OCI-LY3 (cell line): ENCODE data around the gene STX4.
"Not testable (repeated sequence)": the region's sequence is repeated elsewhere in the genome, so short reads cannot be mapped to it uniquely, and the experiment has no call there.

Experiments
- H2AFZ ChIP-seq: fragments of 200-600, 300-600 bp; shearing (Covaris generic); 2 replicates; pipeline ENCODE4 v1.6.0; 2014; ENCODE audit warnings: antibody characterized with exemption, low read depth, low read length
- H3K27ac ChIP-seq: fragments of 200-600, 300-600 bp; sonication (generic); 2 replicates; pipeline ENCODE4 v1.5.1; 2014; ENCODE audit warnings: mild to moderate bottlenecking, low read length, moderate library complexity, mixed read lengths
- H3K27me3 ChIP-seq: fragments of 200-600, 300-600 bp; sonication (generic); 2 replicates; pipeline ENCODE4 v1.6.1; 2014; ENCODE audit warnings: low read depth, low read length, mixed read lengths
- H3K36me3 ChIP-seq: fragments of 200-600, 300-600 bp; sonication (generic); replicated peaks from 2 replicates; pipeline ENCODE3; 2014; ENCODE audit warnings: low read depth, low read length, mixed read lengths
- H3K4me1 ChIP-seq: fragments of 300-600, 200-600 bp; sonication (generic); 2 replicates; pipeline ENCODE4 v1.6.1; 2014; ENCODE audit warnings: low read length, mixed read lengths
- H3K4me2 ChIP-seq: fragments of 200-600, 300-600 bp; sonication (generic); 2 replicates; pipeline ENCODE4 v1.6.1; 2014; ENCODE audit warnings: low read length, mixed read lengths
- H3K4me3 ChIP-seq: fragments of 300-600, 200-600 bp; sonication (generic); 2 replicates; pipeline ENCODE4 v1.5.1; 2014; ENCODE audit warnings: antibody characterized with exemption, mild to moderate bottlenecking, low read length, moderate library complexity
- H3K79me2 ChIP-seq: fragments of 300-600, 200-600 bp; shearing (Covaris generic); 2 replicates; pipeline ENCODE4 v1.6.1; 2014; ENCODE audit warnings: mild to moderate bottlenecking, low read length, mixed read lengths
- H3K9ac ChIP-seq: fragments of 300-600, 200-600 bp; shearing (Covaris generic); 2 replicates; pipeline ENCODE4 v1.6.0; 2014; ENCODE audit warnings: mild to moderate bottlenecking, low read length, moderate library complexity
- H3K9me3 ChIP-seq: fragments of 200-600, 300-600 bp; shearing (Covaris generic); 2 replicates; pipeline ENCODE4 v1.6.1; 2014; ENCODE audit warnings: low read length, mixed read lengths; ENCODE audit not compliant: insufficient read depth
- H4K20me1 ChIP-seq: fragments of 200-600, 300-600 bp; sonication (generic); 2 replicates; pipeline ENCODE4 v1.6.1; 2016; ENCODE audit warnings: low read length, mixed read lengths; ENCODE audit not compliant: insufficient read depth
- EZH2phosphoT487 ChIP-seq: fragments of 200-600 bp; shearing (Covaris generic); IDR thresholded peaks from 2 replicates; pipeline ENCODE4 v1.6.1; 2018; ENCODE audit warnings: antibody characterized with exemption, mixed run types, low read depth
- TF ChIP-seq, protein P1 (sequence below): fragments of 200-600, 300-600 bp; sonication (generic); IDR thresholded peaks from 2 replicates; pipeline ENCODE4 v1.5.1; 2014; ENCODE audit warnings: antibody characterized with exemption, low read length, low read depth

STX4 gene

DNA sequence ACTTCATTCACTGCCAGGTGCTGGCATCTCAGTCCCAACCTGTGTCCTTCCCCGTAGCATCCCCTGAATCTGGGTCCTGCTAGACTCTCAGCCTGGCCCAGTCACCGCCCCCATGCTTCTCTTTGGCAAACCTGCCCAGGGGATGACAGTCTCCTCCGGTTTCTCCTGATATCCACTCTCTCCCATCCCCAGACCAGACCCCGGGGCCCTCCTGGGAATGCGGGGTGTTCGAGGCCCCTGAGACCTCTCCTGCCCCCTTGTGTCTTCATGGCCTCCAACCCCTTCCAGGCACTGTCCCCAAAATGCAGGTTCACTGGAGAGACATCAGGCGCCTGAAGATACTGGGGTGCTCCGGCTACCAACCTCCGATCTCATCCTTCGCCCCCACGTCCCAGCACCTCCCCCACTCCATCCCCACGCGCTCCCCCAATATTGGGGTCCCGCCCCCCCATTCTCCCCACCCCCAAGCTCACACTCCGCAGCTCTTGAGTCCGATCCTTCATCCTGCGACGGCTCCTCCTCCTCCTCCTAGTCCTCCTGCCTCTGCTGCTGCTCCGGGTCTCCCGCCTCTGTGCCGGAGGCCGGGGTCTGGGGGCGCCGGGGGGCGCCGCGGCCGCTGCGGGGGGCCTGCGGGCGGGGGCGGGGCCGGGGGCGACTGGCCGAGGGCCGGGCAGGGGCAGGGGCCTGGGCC is 23.3 kb upstream of the STX4 start:
- Histone ChIP-seq H3K4me2 (no peak overlapping the region), H3K9ac (no peak overlapping the region), H3K36me3 (no peaks in the 10 kb centered on the region), H4K20me1 (no peaks in the 10 kb centered on the region), H3K27me3 (0 out of 2 replicates have a peak, but pooled peaks cover 3% of the 10 kb centered on the region), H3K79me2 (no peaks in the 10 kb centered on the region), H3K4me1 (no peaks in the 10 kb centered on the region), H2AFZ (no peak overlapping the region), H3K27ac (no peak overlapping the region), H3K9me3 (no peaks in the 10 kb centered on the region), H3K4me3 (no peak overlapping the region)
- TF ChIP-seq, protein P1, sequence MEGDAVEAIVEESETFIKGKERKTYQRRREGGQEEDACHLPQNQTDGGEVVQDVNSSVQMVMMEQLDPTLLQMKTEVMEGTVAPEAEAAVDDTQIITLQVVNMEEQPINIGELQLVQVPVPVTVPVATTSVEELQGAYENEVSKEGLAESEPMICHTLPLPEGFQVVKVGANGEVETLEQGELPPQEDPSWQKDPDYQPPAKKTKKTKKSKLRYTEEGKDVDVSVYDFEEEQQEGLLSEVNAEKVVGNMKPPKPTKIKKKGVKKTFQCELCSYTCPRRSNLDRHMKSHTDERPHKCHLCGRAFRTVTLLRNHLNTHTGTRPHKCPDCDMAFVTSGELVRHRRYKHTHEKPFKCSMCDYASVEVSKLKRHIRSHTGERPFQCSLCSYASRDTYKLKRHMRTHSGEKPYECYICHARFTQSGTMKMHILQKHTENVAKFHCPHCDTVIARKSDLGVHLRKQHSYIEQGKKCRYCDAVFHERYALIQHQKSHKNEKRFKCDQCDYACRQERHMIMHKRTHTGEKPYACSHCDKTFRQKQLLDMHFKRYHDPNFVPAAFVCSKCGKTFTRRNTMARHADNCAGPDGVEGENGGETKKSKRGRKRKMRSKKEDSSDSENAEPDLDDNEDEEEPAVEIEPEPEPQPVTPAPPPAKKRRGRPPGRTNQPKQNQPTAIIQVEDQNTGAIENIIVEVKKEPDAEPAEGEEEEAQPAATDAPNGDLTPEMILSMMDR = no peak
- TF ChIP-seq EZH2phosphoT487 = no peak

- Histone ChIP-seq H3K9me3 (no peaks in the 10 kb centered on the region), H2AFZ (no peak within 1 kb of the TSS), H3K27ac (no peak within 1 kb of the TSS), H4K20me1 (no peaks in the 10 kb centered on the region), H3K79me2 (no peaks in the 10 kb centered on the region), H3K36me3 (no peaks in the 10 kb centered on the region), H3K4me1 (no peaks in the 10 kb centered on the region), H3K4me3 (no peak within 1 kb of the TSS), H3K27me3 (0 out of 2 replicates have a peak, but pooled peaks cover 3% of the 10 kb centered on the region), H3K9ac (no peak within 1 kb of the TSS), H3K4me2 (no peak within 1 kb of the TSS)
- TF ChIP-seq, protein P1 = no peak
- no peak for TF ChIP-seq EZH2phosphoT487
These were observed 22.6 kb upstream of the STX4 start, which contains the start of gene STX1B for GRCh38 chr16:31010585-31011325. Gene STX1B, minus strand, starts transcription at chr16:31010638. Its CDS starts 242 bp downstream, at chr16:31010396.

- not testable (repeated sequence) for H3K9ac ChIP-seq, H3K4me1 ChIP-seq, H3K9me3 ChIP-seq, H4K20me1 ChIP-seq, H3K4me2 ChIP-seq, H3K36me3 ChIP-seq, H3K27ac ChIP-seq, H3K27me3 ChIP-seq, H3K79me2 ChIP-seq, H3K4me3 ChIP-seq, H2AFZ ChIP-seq
These were observed 21.5 kb upstream of the STX4 start for GRCh38 chr16:31011815-31012214.

- H2AFZ ChIP-seq, H3K4me3 ChIP-seq, H3K9ac ChIP-seq: not testable (repeated sequence)
These were observed 20.1 kb upstream of the STX4 start for GRCh38 chr16:31013292-31013691.

GRCh38 chr16:31016018-31016417 is 17.3 kb upstream of the STX4 start:
- Histone ChIP-seq H3K9ac (no peak overlapping the region), H2AFZ (no peak overlapping the region)

More at GRCh38 chr16:31013292-31013691, 20.1 kb upstream of the STX4 start:
- H3K4me2 ChIP-seq, H3K79me2 ChIP-seq, H3K27me3 ChIP-seq, H3K9me3 ChIP-seq, H3K4me1 ChIP-seq, H4K20me1 ChIP-seq, H3K36me3 ChIP-seq, H3K27ac ChIP-seq: not testable (repeated sequence)

DNA sequence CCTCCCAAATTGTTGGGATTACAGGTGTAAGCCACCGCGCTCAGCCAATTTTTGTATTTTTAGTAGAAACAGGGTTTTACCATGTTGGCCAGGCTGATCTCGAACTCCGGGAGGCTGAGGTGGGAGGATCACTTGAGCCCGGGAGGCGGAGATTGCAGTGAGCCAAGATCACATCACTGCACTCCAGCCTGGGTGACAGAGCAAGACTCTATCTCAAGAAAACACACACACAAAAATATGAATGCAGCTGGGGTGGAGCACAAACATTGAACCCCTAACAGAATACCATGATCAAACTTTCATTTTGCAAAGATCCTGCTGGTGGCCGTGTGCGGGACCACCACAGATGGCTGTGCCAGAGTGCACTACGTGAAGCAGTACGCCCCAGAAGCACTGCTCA is 15.6 kb upstream of the STX4 start:
- not testable (repeated sequence) for H3K27me3 ChIP-seq, H4K20me1 ChIP-seq, H3K4me1 ChIP-seq, H3K4me2 ChIP-seq, H3K9me3 ChIP-seq, H3K27ac ChIP-seq, H3K36me3 ChIP-seq, H3K9ac ChIP-seq, H2AFZ ChIP-seq, H3K79me2 ChIP-seq, H3K4me3 ChIP-seq

More at GRCh38 chr16:31016018-31016417, 17.3 kb upstream of the STX4 start:
- Histone ChIP-seq H3K27ac (no peak overlapping the region), H3K9me3 (no peaks in the 10 kb centered on the region), H3K4me2 (no peak overlapping the region), H3K36me3 (no peaks in the 10 kb centered on the region), H4K20me1 (no peaks in the 10 kb centered on the region), H3K4me3 (no peak overlapping the region), H3K79me2 (no peaks in the 10 kb centered on the region), H3K27me3 (no peaks in the 10 kb centered on the region), H3K4me1 (peaks cover 2% of the 10 kb centered on the region; the same call in 1 of the 2 replicates)
- TF ChIP-seq, protein P1 = peak; percentile 13; the same call in 1 of the 2 replicates
- TF ChIP-seq EZH2phosphoT487 = no peak
